SK-N-SH (cell line): ENCODE measurements around the gene NR5A2. TPM values are rescaled to one million over a fixed set of nuclear protein-coding genes. Genes with fewer than 3 reads are reported as not detected.

Experiments used
- CTCF ChIA-PET: fragments of 300-600, 350-600 bp; formaldehyde crosslinking; extraction: SDS; loops from one replicate; lab custom pipeline; 2021; lab: Yijun Ruan, JAX
- POLR2A ChIA-PET: fragments of 350-600 bp; sonication (Branson Sonifier 250); formaldehyde crosslinking; extraction: SDS; loops from one replicate; lab custom pipeline; 2020; ENCODE audit warnings: antibody characterized with exemption, inconsistent platforms; lab: Yijun Ruan, JAX
- DNase-seq: peaks from one replicate; pipeline ENCODE4 v3.0.0; 2012
- H2AFZ ChIP-seq: fragments of 200-600 bp; sonication (generic); 2 replicates; pipeline ENCODE4 v1.8.1; 2016; ENCODE audit warnings: antibody characterized with exemption, mild to moderate bottlenecking, low read depth
- H3F3A ChIP-seq: fragments of 200-600 bp; sonication (generic); replicated peaks from 2 replicates; pipeline ENCODE3; 2016; ENCODE audit warnings: antibody characterized with exemption, mild to moderate bottlenecking; ENCODE audit not compliant: insufficient read depth
- H3K27ac ChIP-seq, 2 experiments: fragments of 200-500 bp in 1 of 2; fragments of 200-600 bp in 1 of 2; sonication (Bioruptor generic) in 1 of 2; sonication (generic), shearing (Covaris generic) in 1 of 2; 2 replicates each; pipeline versions ENCODE4 v1.5.1 to v1.6.1; 2014 to 2016; ENCODE audit warnings: low read depth in 2 of 2, inconsistent platforms in 1 of 2, low read length in 1 of 2, mild to moderate bottlenecking in 1 of 2, mixed read lengths in 1 of 2
- H3K27me3 ChIP-seq: fragments of 200-600 bp; sonication (generic), shearing (Covaris generic); 2 replicates; pipeline ENCODE4 v1.6.1; 2016; ENCODE audit warnings: mixed run types; ENCODE audit not compliant: insufficient read depth
- H3K36me3 ChIP-seq, 2 experiments: fragments of 200-500 bp in 1 of 2; fragments of 200-600 bp in 1 of 2; sonication (Bioruptor generic) in 1 of 2; sonication (generic) in 1 of 2; replicated peaks in 1 of 2; 2 replicates each; pipeline versions ENCODE3 to v1.5.1; 2014 to 2016; ENCODE audit warnings: low read length in 1 of 2, mild to moderate bottlenecking in 1 of 2; ENCODE audit not compliant: insufficient read depth in 2 of 2, control insufficient read depth in 1 of 2
- H3K4me1 ChIP-seq, 2 experiments: fragments of 200-500 bp in 1 of 2; fragments of 200-600 bp in 1 of 2; sonication (Bioruptor generic) in 1 of 2; sonication (generic), shearing (Covaris generic) in 1 of 2; 2 replicates each; pipeline versions ENCODE4 v1.5.1 to v1.6.1; 2014 to 2016; ENCODE audit warnings: low read depth in 1 of 2, low read length in 1 of 2, mixed run types in 1 of 2; ENCODE audit not compliant: insufficient read depth in 2 of 2, control insufficient read depth in 1 of 2
- H3K4me2 ChIP-seq: fragments of 200-600 bp; sonication (generic), shearing (Covaris generic); 2 replicates; pipeline ENCODE4 v1.6.1; 2017; ENCODE audit warnings: mixed run types
- H3K4me3 ChIP-seq, 2 experiments: fragments of 200-500 bp in 1 of 2; fragments of 200-600 bp in 1 of 2; sonication (Bioruptor generic) in 1 of 2; sonication (generic), shearing (Covaris generic) in 1 of 2; 2 replicates each; pipeline versions ENCODE4 v1.5.1 to v1.8.1; 2014 to 2016; ENCODE audit warnings: low read depth in 2 of 2, inconsistent platforms in 1 of 2, low read length in 1 of 2, mild to moderate bottlenecking in 1 of 2, mixed read lengths in 1 of 2, moderate library complexity in 1 of 2
- H3K79me2 ChIP-seq: fragments of 200-600 bp; sonication (generic); 2 replicates; pipeline ENCODE4 v1.8.1; 2017; ENCODE audit warnings: mild to moderate bottlenecking; ENCODE audit not compliant: insufficient read depth
- H3K9ac ChIP-seq: fragments of 200-600 bp; sonication (generic); 2 replicates; pipeline ENCODE4 v1.6.1; 2017; ENCODE audit warnings: mixed run types
- H3K9me2 ChIP-seq: fragments of 200-600 bp; sonication (generic); 2 replicates; pipeline ENCODE4 v1.6.1; 2017; ENCODE audit warnings: mixed run types
- H3K9me3 ChIP-seq: fragments of 200-600 bp; sonication (generic); 2 replicates; pipeline ENCODE4 v1.6.1; 2017; ENCODE audit warnings: mixed run types, mild to moderate bottlenecking, moderate library complexity
- H4K20me1 ChIP-seq: fragments of 200-600 bp; sonication (generic); 2 replicates; pipeline ENCODE4 v1.6.1; 2017; ENCODE audit warnings: mild to moderate bottlenecking, mixed run types; ENCODE audit not compliant: insufficient read depth
- EP300 ChIP-seq, 2 experiments: IDR thresholded peaks; 2 replicates each; pipeline versions ENCODE4 v1.4.0 to v1.6.1; 2012; ENCODE audit warnings: borderline replicate concordance in 1 of 2, low read depth in 1 of 2, low read length in 1 of 2
- EZH2phosphoT487 ChIP-seq: fragments of 200-600 bp; sonication (generic); IDR thresholded peaks from 2 replicates; pipeline ENCODE4 v1.6.1; 2017; ENCODE audit warnings: low read depth, mixed run types, mild to moderate bottlenecking, antibody characterized with exemption, moderate library complexity, borderline replicate concordance
- FOXJ3 ChIP-seq: sonication (generic); formaldehyde crosslinking; IDR thresholded peaks from 2 replicates; pipeline ENCODE4 v1.5.1; 2020; ENCODE audit warnings: mild to moderate bottlenecking, missing genetic modification reagents
- FOXM1 ChIP-seq: IDR thresholded peaks from 2 replicates; pipeline ENCODE4 v1.4.0; 2012; ENCODE audit warnings: low read depth, mild to moderate bottlenecking
- JUND ChIP-seq: IDR thresholded peaks from 2 replicates; pipeline ENCODE4 v1.4.0; 2012
- MEF2A ChIP-seq: IDR thresholded peaks from 2 replicates; pipeline ENCODE4 v1.4.0; 2012; ENCODE audit warnings: low read depth, borderline replicate concordance
- MXI1 ChIP-seq: IDR thresholded peaks from 2 replicates; pipeline ENCODE4 v1.6.1; 2012; ENCODE audit warnings: mild to moderate bottlenecking, low read depth, low read length, improper control_type of control experiment
- NRF1 ChIP-seq: IDR thresholded peaks from 2 replicates; pipeline ENCODE4 v1.6.1; 2012; ENCODE audit warnings: low read depth, mild to moderate bottlenecking, low read length
- RFX5 ChIP-seq: IDR thresholded peaks from 2 replicates; pipeline ENCODE4 v1.6.1; 2012; ENCODE audit warnings: mild to moderate bottlenecking, improper control_type of control experiment, low read length
- TAF1 ChIP-seq: IDR thresholded peaks from 2 replicates; pipeline ENCODE4 v1.6.1; 2012; ENCODE audit warnings: low read depth, mild to moderate bottlenecking, low read length, moderate library complexity, borderline replicate concordance
- WGBS: methylation state at CpG from one replicate; pipeline ENCODE4 v1.1.6; 2017; ENCODE audit warnings: low lambda C conversion rate; 5-methylcytosine and 5-hydroxymethylcytosine counted together
- polyA plus RNA-seq, 3 experiments: library from polyadenylated mRNA; depleted of rRNA; stranded (reverse); fragments of >200 nt; gene quantifications; 2 replicates each; pipeline ENCODE4 v1.2.3, GENCODE V29; 2012
- TF ChIP-seq, protein P1 (sequence below): IDR thresholded peaks from 2 replicates; pipeline ENCODE4 v1.4.0; 2012; ENCODE audit warnings: low read depth
- TF ChIP-seq, protein P2 (sequence below): fragments of 150-350 bp; IDR thresholded peaks from 2 replicates; pipeline ENCODE4 v1.6.1; 2017; ENCODE audit warnings: antibody characterized with exemption, low read length, low read depth, borderline replicate concordance
- TF ChIP-seq, protein P3 (sequence below): IDR thresholded peaks from 2 replicates; pipeline ENCODE4 v1.6.1; 2012; ENCODE audit warnings: mild to moderate bottlenecking, low read depth, low read length, moderate library complexity

Gene NR5A2
- polyA plus RNA-seq, 1 of the 3 experiments (the other 2 are of a cell fraction): not detected

DNA sequence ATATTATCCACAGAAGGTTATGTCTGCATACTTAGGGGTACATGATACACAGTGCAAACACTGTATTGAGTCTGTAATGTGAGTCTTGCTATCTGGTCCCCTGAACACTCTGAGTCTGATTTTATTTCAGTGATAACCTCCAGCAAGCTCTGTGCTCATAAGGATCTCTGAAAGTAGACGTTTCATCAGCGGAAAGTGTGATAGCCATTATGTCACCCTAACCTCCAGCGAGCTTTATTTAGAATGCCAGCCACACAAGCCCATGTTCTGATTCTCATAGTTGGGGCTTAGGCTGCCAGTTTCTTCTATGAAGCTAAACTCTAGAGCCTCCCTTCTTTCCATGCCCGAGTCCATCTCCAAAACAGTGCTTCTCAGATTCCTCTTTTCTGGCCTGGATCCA, 3.3 kb downstream of the NR5A2 start (continued):
- TF ChIP-seq, protein P1, sequence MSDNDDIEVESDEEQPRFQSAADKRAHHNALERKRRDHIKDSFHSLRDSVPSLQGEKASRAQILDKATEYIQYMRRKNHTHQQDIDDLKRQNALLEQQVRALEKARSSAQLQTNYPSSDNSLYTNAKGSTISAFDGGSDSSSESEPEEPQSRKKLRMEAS: no peak
- no peak for TF ChIP-seq MEF2A
- TF ChIP-seq, protein P2, sequence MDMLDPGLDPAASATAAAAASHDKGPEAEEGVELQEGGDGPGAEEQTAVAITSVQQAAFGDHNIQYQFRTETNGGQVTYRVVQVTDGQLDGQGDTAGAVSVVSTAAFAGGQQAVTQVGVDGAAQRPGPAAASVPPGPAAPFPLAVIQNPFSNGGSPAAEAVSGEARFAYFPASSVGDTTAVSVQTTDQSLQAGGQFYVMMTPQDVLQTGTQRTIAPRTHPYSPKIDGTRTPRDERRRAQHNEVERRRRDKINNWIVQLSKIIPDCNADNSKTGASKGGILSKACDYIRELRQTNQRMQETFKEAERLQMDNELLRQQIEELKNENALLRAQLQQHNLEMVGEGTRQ: no peak
- no peak for TF ChIP-seq NRF1
- TF ChIP-seq TAF1: no peak

DNA sequence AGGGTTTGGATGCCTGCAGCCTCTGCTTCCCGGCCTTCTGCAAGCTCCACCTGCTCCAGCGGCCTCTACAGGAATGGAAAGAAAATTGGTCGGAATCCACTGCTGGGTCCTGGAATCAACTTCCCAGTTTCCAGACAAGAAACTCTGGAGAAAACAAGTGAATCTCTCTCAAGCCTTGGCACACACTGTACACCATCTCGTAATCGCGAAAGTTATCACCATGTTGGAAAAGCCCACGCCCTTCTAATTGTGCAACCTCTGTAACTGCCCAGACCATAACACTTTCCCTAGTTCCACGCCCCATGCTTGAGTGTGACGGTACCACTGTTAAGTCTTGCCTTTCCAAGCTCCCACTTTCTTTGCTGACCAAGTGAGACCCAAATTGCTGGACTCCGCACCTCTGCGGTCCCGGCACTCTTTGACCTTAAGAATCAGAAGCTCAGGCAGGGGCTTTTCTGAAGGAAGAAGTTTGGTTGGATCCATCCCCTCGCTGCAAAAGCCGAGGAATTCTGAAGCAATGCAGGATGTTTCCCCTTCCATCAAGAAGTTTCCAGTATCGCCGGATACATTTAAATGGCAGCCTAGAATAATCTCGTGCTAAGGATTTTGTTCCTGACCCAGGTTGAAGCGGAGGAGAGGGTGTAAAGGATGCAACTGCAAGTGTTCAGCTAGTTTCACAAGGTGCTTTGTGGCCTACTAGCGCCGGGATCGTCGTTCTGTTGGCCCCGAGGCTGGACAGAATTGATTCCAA, 6.2 kb downstream of the NR5A2 start:
- H3K36me3 ChIP-seq: no peaks in the 10 kb centered on the region
- CTCF ChIA-PET: interaction anchor here (0.8 to 1.0 kb wide), 3 partner anchors 10 to 476 kb away, joined by 3 read pairs; no protein-coding TSS in a partner anchor
- no peaks in the 10 kb centered on the region for H3K79me2 ChIP-seq
- H3K4me3 ChIP-seq: no peak overlapping the region
- peaks cover 3% of the 10 kb centered on the region for H3F3A ChIP-seq
- POLR2A ChIA-PET: no interaction called here
- H4K20me1 ChIP-seq: no peaks in the 10 kb centered on the region
- 55% methylated on average over 23 of the region's 23 CpGs for WGBS
- no peaks in the 10 kb centered on the region for H3K9me3 ChIP-seq
- peaks cover 0 to 14% of the 10 kb centered on the region in 2 experiments; a peak in 2 of 4 replicates for H3K4me1 ChIP-seq
- H3K27me3 ChIP-seq: peaks cover 91% of the 10 kb centered on the region
- H3K4me2 ChIP-seq: no peak overlapping the region
- TF ChIP-seq FOXM1: no peak
- TF ChIP-seq EP300 (IDR thresholded peaks at IDR 0.05; ENCODE audit: borderline replicate concordance in 1 of 2, low read depth in 1 of 2, low read length in 1 of 2): no peak
- no peak for TF ChIP-seq JUND
- TF ChIP-seq RFX5: no peak
- no peak for TF ChIP-seq EZH2phosphoT487
- no peak for TF ChIP-seq MXI1
- TF ChIP-seq, protein P1: no peak
- TF ChIP-seq, protein P2: no peak
- no peak for TF ChIP-seq FOXJ3 (CRISPR knock-in tag)
- TF ChIP-seq, protein P3, sequence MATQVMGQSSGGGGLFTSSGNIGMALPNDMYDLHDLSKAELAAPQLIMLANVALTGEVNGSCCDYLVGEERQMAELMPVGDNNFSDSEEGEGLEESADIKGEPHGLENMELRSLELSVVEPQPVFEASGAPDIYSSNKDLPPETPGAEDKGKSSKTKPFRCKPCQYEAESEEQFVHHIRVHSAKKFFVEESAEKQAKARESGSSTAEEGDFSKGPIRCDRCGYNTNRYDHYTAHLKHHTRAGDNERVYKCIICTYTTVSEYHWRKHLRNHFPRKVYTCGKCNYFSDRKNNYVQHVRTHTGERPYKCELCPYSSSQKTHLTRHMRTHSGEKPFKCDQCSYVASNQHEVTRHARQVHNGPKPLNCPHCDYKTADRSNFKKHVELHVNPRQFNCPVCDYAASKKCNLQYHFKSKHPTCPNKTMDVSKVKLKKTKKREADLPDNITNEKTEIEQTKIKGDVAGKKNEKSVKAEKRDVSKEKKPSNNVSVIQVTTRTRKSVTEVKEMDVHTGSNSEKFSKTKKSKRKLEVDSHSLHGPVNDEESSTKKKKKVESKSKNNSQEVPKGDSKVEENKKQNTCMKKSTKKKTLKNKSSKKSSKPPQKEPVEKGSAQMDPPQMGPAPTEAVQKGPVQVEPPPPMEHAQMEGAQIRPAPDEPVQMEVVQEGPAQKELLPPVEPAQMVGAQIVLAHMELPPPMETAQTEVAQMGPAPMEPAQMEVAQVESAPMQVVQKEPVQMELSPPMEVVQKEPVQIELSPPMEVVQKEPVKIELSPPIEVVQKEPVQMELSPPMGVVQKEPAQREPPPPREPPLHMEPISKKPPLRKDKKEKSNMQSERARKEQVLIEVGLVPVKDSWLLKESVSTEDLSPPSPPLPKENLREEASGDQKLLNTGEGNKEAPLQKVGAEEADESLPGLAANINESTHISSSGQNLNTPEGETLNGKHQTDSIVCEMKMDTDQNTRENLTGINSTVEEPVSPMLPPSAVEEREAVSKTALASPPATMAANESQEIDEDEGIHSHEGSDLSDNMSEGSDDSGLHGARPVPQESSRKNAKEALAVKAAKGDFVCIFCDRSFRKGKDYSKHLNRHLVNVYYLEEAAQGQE: no peak
- H3K9ac ChIP-seq: no peak overlapping the region
- no peaks in the 10 kb centered on the region for H3K9me2 ChIP-seq
- H2AFZ ChIP-seq: no peak overlapping the region
- DNase-seq: no peak
- H3K27ac ChIP-seq: no peak overlapping the region
